NCI-H2171 treated with DMSO at 0.1 percent for 48 hours (cell line): ENCODE results near the gene LRP8.

Source experiments
- DNase-seq: peaks from one replicate; lab custom pipeline; 2025; lab: John Stamatoyannopoulos, UW

The LRP8 gene

DNA sequence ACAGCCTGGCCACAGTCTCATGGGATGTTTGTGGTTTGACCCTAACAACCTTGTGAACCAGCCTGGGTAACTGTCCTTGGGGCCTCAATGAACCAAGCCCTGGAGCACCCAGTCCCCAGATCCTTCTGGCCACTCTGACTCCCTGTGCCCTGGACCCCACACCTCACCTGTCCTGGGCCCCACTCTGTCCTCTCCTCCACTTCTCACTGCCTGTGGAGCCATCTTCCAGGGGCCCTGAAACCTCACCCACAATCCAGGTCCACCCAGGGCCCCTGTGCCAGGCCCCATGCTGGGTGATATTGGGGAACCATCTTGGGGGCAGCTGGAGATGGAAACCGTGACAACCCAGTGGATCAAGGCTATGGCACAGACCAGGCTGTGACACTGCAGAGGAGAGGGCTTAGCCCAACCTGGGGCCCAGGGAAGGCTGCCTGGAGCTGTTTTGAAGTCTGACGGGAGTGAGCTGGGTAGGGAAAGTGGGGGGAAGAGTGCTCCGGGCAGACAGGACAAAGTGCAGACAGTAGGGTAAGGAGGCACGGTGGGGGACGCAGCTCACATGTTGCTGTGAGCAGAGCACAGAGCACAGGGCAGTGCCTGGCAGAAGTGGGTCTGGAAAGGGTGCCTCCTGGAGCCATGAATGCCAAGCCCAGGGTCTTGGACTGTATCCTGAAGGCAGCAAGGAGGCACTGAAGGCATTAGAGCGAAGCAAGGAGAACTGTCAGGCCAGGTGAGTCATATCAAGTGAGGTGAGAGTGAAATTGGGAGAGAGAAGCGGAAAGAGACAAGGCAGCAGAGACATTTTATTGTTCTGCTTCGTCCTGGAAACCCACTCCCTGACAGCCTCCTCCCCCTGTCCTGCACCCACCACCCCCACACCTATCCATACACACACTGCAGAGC, 12.1 kb upstream of the LRP8 start:
- DNase-seq, result no peak

DNA sequence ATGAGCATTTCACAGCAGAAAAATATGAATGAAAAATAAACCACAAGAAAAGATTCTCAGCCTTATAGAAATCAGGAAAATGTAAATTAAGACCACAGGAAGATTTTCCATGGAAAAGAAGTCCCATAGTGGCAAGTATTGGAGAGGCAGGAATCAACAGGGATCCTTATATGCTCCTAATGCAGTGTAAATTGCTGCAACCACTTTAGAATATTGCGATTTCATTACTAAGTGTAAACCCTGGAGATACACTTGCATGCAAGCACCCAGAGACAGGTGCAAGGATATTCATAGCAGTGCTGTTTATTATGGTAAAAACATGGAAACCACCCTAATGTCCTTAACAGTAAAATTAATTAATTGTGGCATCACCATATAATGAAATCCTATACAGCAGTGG, 10.6 kb upstream of the LRP8 start:
- DNase-seq, result no peak

DNA sequence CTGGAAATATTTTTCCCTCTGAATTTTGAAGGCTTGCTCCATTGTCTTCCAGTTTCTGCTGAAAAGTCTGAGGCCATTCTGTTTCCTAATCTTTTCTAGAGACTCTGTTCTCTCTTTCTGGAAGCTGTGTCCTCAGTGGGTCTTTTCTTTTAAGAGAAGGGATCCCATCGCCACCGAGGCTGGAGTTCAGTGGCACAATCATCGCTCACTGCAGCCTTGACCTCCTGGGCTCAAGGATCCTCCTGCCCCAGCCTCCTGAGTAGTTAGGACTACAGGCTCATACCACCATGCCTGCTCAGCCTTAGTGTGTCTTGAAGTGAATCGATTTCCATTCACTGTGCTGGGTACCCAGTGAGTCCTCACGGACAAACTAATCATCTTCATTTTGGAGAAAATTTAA, 9.6 kb upstream of the LRP8 start:
- DNase-seq, result no peak

DNA sequence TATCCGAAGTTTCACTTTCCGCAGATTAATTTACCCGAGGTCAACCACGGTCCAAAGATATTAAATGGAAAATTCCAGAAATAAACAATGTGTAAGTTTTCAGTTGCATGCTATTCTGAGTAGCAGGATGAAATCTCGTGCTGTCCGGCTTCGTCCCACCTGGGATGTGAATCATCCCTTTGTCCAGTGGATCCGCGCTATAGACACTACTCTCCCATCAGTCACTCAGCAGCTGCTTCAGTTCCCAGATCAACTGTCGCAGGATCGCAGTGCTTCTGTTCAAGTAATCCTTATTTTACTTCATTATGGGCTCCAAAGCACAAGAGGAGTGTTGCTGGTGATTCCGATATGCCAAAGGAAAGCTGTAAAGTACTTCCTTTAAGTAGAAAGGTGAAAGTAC, 8.3 kb upstream of the LRP8 start:
- no peak for DNase-seq

DNA sequence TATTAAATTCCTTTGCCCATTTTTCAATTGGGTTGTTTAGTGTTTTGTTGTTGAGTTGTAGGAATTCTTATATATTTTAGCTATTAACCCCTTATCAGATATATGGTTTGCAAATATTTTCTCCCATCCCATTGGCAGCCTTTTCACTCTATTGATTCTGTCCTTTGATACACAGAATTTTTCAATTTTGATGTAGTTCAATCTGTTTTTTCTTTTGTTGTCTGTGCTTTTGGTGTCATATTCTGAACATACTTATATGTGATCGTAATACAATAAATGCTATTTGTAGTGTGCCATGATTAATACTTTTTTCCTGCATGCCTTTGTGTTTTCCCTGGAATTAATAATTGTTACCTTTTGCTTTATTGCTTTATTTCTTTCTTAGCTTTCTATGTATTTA, 7.8 kb upstream of the LRP8 start:
- no peak for DNase-seq

DNA sequence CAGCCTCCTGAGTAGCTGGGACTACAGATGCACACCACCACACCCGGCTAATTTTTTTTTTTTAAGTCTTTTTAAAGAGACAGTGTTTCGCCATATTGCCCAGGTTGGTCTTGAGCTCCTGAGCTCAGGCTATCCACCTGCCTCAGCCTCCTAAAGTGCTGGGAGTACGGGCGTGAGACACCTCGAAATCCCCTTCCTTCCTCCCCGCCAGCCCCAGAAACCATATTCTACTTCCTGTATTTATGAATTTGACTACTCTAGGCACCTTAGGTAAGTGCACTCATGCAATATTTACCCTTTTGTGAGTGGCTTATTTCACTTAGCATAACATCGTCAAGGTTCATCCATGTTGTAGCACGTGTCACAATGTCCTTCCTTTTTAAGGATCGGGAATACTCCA, 6.9 kb upstream of the LRP8 start:
- no peak for DNase-seq

DNA sequence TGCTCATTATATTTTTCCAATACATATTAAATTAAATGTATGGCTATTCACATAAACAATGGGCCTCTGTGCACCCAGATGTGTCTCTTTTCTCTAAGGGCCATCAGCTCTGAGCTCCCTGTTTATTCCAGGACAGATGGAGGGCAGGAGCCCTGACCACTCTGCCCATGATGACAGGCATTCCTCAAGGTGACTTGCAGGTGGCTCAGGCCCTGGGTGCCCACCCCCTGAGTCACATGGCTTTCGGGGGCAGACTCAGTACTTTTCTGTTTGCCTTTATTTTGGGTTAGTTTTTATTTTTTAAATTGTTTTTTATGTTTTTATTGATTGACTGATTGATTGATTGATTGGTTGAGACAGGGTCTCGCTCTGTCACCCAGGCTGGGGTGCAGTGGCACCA, 6.4 kb upstream of the LRP8 start:
- DNase-seq, result no peak

DNA sequence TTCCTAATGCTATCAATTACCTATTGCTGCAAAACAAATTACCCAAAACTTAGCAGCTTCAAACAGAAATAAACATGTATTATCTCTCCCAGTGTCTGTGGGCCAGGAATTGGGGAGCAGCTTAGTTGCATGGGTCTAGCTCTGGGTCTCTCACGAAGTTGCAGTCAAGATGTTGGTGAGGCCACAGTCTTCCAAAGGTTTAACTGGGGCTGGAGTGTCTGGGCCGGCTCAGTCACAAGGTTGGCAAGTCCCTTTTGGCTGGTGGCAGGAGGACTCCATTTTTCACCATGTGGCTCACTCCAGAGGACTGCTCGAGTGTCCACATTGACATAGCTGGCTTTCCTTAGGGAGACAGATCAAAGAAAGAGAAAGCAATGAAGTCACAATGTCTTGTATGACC, 5.0 kb upstream of the LRP8 start:
- DNase-seq, result no peak

DNA sequence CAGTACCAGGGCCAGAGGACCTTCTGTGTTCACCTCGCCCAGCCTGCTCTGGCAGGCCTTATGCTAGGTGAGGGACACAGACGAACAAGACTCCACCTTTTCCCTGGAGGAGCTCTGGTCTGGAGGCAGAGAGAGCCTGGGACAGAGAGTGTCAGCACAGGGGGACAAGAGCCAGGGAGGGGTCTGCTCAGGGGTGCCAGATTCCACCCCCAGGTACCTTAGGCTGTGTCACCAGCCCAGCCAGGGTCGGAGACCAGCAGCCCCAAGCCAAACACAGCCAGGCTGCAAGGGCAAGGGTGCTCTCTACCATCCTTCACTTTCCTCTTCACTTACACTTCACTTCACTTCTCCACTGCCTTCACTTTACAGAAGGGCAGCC, 4.3 kb upstream of the LRP8 start:
- DNase-seq, result no peak

DNA sequence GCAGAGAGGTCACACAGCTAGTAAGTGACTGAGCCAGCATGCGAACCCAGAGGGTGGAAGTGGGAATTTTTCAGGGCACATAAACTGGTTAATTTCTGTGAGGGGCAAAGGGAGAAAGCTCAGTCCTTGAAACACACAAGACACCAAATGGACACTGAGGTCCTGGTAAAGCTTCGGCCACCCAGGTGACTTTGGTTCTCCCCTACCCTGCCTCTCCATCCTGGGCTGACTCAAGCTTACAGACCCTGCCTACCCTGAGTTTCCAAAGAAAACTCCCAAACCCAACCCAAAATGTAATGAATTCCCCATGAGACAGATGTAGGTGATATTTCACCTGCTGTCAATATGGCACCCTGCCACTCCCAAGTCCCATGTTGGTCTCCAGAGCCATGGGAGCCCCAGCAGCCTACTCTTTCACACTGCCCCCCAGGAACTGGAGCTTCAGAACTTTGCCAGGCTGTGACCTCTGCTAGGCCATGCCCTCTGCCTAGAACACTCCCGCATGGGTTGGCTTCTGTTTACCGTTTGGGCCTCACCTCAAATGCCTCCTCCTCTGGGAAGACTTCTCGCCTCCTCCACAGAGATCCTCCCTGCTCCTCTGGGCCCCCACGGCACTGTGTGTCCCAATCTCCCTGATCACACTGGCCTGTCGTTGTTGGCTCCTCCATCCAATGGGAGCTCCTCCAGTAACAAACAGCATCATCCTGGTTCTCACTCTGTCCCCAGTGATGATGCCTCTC, 3.7 kb upstream of the LRP8 start:
- no peak for DNase-seq

DNA sequence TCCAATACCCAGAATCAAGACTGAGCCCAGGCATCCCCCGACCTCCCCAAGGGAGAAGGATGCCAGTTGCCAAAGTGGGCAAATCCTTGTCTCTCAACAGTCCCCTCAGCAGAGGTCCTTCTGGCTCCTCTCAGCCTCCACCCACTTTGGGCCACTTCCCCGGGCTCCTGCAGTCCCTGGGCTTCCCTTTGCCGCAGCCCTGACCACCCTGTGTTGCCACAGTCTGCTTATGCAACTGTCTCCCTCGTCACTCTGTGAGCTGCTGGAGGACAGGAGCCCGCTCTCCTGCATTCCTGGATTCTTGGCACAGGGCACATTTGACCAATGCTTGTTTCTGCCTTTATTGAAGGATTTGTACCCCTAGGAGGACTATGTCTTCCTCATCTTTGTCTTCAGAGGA, 2.9 kb upstream of the LRP8 start:
- DNase-seq, result no peak

DNA sequence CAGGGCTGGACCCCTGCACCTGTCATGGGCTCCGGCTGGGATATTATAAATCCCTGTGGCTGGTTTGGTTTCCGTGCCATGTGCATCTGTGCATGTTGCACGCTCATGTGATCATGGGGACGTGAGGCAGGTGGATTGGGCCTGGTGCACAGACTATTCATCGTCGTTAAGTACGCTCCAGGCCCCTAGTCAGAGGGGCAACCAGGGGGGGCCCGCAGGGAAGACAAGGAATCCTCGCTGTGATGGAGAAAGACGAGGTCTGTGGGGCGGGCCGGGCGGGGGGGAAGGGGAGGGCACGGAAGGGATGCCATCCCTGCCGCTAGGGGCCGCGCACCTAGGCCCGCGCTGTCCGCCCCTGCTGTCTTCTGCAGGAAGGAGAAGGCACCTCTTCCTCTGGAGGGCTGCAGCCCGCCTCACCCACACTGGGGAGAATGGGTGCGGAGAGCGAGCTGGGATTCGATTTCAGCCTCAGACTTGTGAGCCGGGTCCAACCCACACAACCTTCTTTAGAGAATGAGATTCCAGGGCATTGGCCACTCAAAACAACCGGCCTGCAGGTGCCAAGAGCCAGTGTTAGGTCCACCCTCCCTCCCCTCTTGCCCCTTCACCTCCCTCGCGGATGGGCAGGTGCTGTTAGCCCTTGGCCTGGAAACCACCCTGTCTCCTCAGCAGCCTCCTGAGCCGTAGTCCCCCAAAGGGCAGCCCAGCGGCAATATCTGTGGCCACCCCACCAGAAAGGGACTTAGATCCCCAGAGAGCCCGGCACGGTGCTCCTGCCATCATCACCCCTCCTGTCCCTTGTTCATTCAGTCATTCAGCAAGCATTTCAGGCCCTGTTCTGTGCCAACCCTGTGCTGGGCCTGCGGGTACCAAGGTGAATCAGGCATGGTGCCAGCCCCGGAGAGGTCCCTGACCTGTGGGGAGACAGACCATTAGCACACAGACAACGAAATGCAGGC, 950 bp upstream of the LRP8 start:
- DNase-seq, result no peak

DNA sequence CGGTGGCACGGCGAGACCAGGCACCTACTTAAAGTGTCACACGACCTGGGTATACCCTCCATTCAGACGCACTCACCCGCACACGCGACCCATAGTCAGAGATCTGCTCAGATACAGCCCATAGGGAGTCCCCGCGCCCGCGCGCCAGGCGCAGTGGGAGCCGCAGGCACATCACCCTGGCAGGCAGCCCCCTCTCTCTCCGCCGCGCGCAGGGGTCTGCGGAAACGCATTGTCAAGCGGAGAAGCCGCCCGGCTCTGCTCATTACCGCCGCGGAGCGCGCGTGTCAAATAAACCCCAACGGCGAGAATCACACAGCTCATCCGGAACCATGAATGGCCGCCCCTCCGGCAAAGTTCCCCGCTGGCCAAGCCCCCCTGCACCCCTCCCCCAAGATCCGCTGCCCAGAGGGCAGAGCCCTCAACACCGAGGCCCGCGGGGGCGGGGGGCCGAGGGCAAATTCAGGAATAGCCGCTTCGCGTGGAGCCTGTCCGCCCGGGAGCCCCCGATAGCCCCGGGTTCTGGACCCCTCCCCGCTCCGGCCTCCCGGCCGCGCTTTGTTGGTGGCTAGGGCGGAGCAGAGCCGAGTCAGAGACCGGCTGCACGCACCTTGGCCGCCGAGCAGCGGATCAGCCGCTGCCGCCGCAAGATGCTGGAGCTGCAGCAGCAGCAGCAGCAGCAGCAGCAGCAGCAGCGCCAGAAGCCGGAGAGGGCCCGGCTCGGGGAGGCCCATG, 522 bp downstream of the LRP8 start:
- DNase-seq, result peak; percentile 51

DNA sequence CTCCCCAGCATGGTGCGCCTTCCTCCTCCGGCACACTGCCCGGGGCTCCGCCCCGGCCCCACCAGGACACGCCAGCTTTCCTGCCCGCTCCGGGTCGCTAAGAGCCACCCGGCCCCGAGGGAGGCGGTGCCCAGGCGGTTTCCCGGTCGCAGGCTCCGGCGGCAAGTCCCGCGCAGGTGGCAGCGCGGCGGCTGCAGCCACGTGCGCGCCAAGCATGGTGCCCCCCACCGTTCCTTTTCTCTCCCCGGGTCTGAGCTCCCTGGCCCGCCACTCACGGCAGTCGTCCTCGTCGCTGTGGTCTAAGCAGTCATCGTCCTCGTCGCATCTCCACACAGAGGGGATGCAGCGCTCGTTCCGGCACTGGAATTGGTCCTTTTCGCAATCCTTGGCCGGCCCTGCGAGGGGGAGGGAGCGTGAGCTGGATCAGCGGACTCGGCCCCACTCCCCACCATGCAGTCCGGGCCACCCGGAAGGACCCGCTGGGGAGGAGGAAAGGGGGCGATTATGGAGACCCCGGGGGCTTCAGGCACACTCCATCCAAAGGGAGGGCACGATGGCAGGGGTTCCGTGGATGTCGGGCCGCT, 1.2 kb downstream of the LRP8 start:
- DNase-seq, result peak; percentile 60

DNA sequence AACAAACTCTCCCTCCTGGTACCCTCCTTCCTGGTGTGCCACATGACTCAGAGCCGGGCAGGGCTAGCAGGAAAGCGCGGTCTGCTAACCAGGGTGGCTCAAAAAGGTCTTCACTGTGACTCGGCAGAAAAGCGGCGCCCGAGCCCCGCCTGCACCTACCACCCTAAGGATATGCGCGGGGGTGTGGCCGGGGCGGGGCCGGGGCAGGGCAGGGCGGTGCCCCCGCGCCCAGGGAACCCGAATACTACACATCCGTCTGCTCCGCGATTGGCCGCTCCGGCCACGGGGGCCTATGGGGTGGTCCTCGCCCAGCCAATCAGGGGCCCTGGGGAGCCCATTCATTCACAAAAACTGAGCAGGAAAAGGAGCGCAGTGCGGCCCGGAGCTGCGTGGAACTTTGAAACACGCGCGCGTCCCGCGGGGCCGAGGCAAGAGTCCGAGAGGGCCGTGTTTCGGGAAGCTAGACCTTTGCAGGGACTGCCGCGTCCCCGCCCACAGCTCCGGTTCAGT, 1.7 kb downstream of the LRP8 start:
- DNase-seq, result peak; percentile 97

DNA sequence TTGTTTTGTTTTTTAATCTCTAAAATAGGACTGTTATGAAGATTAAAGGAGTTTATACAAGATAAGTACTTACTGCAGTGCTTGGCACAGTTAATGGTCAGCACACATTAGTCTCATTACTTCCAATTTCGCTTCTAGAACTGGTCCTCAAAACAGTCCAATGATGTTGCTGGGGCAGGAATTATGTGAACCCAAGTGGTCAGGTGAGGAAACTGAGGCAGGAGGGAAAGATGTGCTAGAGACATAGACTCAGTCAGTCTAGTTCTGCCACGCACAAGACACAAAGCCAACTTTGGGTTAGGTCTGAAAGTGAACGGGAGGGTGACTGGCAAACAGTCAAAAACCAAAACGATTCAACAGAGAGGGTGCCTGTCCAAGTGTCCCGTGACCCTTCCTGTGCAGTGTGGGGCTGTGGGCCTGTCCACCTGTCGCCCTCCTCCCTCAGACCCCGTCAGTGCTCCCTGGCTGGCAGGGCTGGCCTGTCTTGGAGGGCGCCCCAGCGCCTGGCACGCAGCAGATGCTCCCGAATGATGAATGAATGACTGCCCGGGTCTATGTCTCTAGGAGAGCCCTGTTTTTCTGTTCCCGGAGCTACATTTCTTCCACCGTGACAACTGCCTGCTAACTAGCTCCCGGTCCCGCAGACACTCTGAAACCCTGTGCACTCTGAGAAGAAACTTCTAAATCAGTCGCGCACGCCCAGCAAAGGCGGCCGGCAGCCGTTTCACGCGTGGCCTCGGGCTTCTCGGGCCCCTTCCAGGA, 2.4 kb downstream of the LRP8 start:
- no peak for DNase-seq

DNA sequence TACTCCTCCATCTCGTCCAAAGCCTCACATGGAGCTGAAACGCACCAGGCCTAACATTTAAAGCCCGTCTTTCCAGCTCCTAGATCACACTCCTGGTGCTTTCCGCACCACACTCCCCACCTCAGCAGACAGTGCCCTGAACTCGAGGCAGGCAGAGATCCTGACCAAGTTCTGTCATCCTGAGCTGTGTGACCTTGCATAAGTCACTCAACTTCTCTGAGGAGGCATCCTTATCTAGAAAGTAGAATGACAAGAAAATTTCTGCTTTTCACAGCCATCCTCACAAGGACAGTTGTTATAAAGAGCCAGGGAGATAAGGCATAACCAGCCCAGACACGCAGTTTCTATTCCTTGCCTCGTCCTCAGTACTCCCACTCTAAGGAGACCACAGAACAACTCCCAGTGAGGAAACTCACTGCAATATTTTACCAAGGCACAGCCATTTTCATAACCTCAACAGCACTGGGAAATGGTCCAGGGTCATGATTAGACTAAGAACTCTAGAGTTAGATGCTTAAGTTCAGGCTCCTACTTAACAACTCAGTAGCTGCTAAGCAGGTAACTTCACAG, 3.1 kb downstream of the LRP8 start:
- DNase-seq, result no peak

DNA sequence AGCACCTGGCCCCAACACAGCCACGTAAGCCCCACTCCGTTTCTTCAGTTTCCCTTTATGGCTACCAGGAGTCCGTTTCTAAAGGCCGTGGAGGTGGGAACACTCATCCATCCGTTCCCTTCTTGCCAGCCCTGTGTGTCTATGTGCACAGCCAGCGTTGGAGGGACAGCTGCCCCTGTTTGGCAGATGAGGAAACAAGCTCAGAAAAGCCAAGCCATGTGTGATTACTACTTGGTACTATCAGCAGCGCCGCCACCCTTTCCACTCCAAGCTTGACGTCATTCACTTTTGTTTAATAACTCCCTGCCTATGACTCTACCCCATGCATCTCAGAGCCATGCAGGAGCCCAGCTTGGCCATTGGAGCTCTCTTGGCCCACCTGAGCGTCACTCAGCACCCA, 3.5 kb downstream of the LRP8 start:
- DNase-seq, result no peak

DNA sequence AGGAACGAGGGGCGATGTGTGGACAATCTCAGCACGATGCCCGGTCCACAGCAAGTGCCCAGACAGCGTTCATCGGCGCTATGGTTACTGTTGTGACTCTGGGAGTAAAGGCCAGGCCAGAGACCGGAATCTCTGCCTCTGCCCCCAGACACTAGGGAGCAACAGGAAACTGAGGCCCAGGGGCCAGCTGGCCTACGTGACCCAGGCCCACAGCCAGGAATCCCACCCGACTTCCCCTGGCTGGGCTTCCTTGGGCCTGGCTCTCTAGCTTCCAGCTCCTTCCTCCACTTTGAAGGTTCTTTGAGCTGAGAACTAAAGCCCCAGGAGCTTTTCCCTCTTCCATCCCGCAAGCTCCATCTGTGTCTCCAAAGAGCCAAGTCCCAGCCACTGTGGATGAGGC, 4.6 kb downstream of the LRP8 start:
- DNase-seq, result no peak
